Measurements from ENCODE around the gene SMYD5.

Gene SMYD5

DNA sequence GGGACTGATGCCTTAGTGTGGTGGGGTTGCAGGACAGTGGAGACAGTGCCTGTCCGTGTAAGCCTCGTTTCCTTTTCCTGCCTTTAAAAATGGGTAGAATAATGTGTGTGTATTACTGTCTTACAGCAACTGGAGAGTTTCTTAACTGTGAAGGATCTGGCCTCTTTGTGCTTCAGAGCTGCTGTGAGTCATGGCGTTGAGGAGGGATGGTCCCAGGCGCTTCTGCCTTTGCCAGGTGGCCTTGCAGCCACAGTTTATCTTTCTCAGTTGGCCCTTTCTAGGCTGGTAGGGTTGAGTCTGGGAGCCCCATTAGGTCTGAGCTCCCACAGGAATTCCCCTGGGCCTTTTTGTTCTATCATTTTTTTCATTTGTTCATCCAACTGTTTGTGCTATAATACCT is 9.8 kb downstream of the SMYD5 start:
- no peak for DNase-seq (ENCODE audit: low read depth)

DNA sequence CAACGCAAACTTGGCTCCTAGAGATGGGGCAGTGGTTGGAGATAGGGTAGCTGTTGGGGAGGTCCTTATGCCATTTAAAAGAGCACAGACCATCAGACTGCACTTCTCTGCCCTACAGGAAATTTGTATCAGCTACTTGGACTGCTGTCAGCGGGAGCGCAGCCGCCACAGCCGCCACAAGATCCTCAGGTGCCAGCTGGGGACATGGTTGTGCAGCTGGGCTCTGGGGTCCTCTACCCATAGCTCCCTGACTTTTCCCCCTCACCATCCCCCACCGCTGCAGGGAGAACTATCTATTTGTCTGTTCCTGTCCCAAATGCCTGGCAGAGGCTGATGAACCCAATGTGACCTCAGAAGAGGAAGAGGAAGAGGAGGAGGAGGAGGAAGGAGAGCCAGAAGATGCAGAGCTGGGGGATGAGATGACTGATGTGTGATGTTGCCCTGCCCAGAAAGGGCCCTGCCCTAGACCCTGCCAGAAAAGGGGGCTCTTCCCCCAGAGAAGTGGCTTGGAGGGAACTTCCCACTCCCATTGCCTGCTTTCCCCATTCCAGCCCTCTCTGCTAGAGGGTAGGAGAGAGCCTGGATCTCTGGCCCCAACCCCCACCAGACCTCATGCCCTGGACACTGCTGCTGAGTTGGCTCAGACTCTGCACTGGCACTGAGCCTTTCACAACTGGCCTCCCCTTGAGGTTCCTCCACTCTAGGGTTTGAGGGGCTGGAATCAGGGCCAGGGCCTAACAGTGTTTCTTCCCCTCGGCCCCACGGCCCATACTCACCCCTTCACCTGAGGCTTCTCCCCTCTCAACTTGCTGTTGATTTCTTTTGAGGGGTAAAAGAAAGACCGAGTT is 11.7 kb downstream of the SMYD5 start:
- no peak overlapping the region for H3K4me3 ChIP-seq (ENCODE audit: low read depth, low read length)
- no peak for DNase-seq (ENCODE audit: low read depth)
- TF ChIP-seq, protein P1, sequence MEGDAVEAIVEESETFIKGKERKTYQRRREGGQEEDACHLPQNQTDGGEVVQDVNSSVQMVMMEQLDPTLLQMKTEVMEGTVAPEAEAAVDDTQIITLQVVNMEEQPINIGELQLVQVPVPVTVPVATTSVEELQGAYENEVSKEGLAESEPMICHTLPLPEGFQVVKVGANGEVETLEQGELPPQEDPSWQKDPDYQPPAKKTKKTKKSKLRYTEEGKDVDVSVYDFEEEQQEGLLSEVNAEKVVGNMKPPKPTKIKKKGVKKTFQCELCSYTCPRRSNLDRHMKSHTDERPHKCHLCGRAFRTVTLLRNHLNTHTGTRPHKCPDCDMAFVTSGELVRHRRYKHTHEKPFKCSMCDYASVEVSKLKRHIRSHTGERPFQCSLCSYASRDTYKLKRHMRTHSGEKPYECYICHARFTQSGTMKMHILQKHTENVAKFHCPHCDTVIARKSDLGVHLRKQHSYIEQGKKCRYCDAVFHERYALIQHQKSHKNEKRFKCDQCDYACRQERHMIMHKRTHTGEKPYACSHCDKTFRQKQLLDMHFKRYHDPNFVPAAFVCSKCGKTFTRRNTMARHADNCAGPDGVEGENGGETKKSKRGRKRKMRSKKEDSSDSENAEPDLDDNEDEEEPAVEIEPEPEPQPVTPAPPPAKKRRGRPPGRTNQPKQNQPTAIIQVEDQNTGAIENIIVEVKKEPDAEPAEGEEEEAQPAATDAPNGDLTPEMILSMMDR (IDR thresholded peaks at IDR 0.05; ENCODE audit: control insufficient read depth, extremely low read depth, insufficient read depth) = no peak

More for the DNA sequence above, 9.8 kb downstream of the SMYD5 start:
- no peak overlapping the region for H3K4me3 ChIP-seq (ENCODE audit: low read depth, low read length)
- TF ChIP-seq, protein P1 (IDR thresholded peaks at IDR 0.05; ENCODE audit: control insufficient read depth, extremely low read depth, insufficient read depth) = no peak

DNA sequence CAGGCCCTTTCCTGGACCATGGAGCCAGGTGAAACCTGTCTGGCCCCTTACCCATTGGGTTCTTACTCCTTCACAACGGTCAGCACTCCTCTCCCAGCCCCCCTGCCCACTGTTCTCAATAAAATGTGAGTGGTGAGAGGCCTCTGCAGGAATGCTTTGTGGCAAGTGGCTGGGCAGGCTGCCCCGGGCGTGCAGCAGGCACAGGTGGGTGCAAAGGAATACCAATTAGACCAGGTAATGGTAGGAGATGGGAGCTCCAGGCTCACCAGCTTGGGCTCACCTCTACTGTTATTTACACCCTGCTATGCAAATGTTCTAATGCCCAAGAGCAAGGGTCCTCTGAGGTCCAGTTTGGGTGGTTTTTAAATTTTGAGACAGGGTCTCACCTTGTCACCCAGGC is 13.0 kb downstream of the SMYD5 start:
- no peak overlapping the region for H3K4me3 ChIP-seq (ENCODE audit: low read depth, low read length)
- TF ChIP-seq, protein P1 (IDR thresholded peaks at IDR 0.05; ENCODE audit: control insufficient read depth, extremely low read depth, insufficient read depth) = no peak
- DNase-seq (ENCODE audit: low read depth) = no peak

DNA sequence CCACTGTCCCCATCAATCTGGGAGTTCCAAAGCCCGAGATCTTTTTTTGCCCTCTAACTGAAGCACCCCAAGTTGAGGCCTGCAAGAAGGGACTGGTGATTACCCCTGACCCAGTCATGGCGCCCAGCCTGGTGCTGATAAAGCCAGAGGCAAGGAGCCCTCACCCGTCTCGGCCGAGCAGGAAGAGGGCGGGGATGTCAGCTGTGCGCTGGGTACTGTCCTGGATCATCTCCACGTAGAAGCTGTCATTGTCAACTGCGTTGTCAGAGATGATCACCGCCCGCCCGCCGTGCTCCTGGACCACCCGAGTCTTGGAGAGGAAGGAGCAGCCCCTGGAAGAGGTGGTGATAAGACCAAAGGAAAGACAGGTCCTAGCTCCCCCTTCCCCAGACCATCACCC is 14.6 kb downstream of the SMYD5 start:
- no peak for DNase-seq (ENCODE audit: low read depth)
- H3K4me3 ChIP-seq (ENCODE audit: low read depth, low read length) = no peak overlapping the region
- TF ChIP-seq, protein P1 (IDR thresholded peaks at IDR 0.05; ENCODE audit: control insufficient read depth, extremely low read depth, insufficient read depth) = no peak

DNA sequence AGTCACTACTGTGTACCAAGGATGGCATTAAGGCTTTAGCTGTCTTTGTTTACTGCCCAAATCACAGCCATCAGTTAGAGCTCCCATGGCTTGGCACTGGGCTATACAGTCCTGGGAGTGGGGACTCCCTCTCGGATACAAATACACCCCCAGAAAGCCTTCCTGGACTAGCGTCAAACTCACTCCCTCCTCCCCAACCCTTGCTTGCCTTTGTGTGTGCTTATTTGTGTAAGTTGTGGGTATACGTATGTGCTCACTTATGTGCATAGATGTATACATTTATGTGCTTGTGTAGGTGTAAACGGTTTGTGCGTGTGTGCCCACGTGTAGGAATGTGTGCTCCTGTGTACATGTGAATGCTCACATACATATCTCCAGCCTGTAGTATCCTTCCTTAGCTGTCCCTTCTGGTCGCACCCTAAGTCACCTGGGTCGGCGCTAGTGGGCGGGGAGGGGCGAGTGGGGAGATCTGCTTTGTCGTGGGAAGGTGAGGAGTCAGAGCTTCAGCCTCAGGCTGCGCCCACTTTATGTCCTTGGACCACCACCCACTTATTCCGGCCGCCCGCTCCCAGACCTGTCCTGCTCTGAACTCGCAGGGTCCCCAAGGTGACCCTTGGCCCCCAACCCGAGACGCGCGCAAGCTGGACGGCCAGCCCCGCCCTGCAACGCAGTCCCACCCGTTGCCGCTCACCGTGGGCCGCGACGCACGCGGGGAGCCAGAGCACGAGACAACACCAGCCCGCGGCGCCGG is 18.5 kb downstream of the SMYD5 start:
- peak overlapping the region; percentile 83 for H3K4me3 ChIP-seq (ENCODE audit: low read depth, low read length)
- no peak for DNase-seq (ENCODE audit: low read depth)
- TF ChIP-seq, protein P1 (IDR thresholded peaks at IDR 0.05; ENCODE audit: control insufficient read depth, extremely low read depth, insufficient read depth) = no peak

DNA sequence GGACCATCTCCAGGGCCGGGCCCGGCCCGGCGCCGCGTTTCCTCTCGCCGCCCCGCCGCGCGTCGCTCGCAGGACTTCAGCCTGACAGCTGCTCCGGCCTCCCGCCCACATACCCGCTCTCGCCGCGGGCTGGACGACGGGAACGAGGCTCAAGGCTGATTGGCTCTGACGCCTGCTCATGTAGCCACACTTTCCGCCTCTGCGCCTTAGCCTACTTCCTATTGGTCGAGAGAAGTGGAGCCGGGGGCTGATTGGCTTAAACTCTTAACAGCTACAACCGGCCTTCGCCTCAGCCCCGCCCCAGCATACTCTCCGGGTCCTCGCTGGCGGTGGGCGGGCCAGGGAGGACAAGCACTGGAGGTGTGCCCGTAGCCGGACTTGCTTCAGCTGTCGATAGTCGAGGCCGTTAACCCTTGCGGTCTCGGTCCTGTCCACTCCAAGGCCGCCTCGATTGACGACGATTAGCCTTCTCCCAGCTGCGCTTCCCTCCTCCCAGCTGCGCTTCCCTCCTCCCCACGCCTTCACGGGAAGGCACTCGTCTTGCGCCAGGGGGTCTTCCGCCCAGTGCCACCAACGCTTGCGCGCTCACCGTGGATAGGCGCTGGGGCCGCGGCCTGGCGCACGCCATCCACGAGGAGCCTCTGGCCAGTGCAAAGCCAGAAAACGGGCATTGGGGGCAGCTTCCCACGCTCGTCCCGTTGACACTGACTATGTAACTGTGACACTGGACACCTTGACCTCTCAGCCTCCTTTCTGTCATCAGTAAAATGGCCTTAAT is 19.3 kb downstream of the SMYD5 start, which contains the start of gene PRADC1:
TSS of gene PRADC1 (minus strand) at position 86 of the 778 bp plus-strand sequence. CDS start at position 7, 79 bp downstream.
- TF ChIP-seq, protein P1 (IDR thresholded peaks at IDR 0.05; ENCODE audit: control insufficient read depth, extremely low read depth, insufficient read depth) = no peak
- H3K4me3 ChIP-seq (ENCODE audit: low read depth, low read length) = peak within 1 kb of the TSS; percentile 83
- DNase-seq (ENCODE audit: low read depth) = peak; percentile 94
